ENCODE data around the gene LMO1.

DNA sequence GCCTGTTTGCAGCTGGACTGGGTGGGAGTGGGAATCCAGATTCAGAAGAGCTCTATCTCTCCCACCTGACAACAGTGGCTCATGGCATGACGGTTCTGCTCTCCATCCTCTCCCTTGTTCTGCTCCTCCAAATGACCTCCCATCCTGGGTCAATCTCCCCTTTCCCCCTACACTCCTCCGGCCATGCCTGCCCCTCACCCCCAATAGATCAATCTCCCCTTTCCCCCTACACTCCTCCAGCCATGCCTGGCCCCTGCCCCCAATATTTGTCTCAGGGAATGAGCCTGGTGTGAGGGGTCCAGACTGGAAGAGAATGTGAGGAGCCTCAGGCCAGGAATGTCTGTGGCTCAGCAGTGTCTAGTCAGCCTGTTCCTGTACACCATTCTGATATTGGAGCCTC, 64.0 kb downstream of the LMO1 start:
- TF ChIP-seq, protein P1, sequence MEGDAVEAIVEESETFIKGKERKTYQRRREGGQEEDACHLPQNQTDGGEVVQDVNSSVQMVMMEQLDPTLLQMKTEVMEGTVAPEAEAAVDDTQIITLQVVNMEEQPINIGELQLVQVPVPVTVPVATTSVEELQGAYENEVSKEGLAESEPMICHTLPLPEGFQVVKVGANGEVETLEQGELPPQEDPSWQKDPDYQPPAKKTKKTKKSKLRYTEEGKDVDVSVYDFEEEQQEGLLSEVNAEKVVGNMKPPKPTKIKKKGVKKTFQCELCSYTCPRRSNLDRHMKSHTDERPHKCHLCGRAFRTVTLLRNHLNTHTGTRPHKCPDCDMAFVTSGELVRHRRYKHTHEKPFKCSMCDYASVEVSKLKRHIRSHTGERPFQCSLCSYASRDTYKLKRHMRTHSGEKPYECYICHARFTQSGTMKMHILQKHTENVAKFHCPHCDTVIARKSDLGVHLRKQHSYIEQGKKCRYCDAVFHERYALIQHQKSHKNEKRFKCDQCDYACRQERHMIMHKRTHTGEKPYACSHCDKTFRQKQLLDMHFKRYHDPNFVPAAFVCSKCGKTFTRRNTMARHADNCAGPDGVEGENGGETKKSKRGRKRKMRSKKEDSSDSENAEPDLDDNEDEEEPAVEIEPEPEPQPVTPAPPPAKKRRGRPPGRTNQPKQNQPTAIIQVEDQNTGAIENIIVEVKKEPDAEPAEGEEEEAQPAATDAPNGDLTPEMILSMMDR (optimal IDR thresholded peaks at IDR 0.05 in 1 of 3, IDR thresholded peaks at IDR 0.05 in 1 of 3, conservative IDR thresholded peaks at IDR 0.05 in 1 of 3; ENCODE audit: extremely low read depth in 1 of 3, insufficient read depth in 2 of 3, low read length in 3 of 3): no peak
- no peak for TF ChIP-seq EZH2 (IDR thresholded peaks at IDR 0.05; ENCODE audit: low read length)

Measured in keratinocyte (primary cell).